Measurements from ENCODE around the gene NEUROD1.

The NEUROD1 gene

GRCh38 chr2:181658444-181658843 is 21.9 kb downstream of the NEUROD1 start:
- peaks cover 3 to 21% of the 10 kb centered on the region in 2 donors for H3K27me3 ChIP-seq (ENCODE audit: control insufficient read depth in 1 of 2, insufficient read depth in 2 of 2, low read length in 2 of 2)
- no peak overlapping the region for H3K4me3 ChIP-seq (ENCODE audit: low read length in 2 of 2)
- no peaks in the 10 kb centered on the region for H3K9me3 ChIP-seq (ENCODE audit: control insufficient read depth in 2 of 2, low read length in 2 of 2)
- no peaks in the 10 kb centered on the region for H3K36me3 ChIP-seq (ENCODE audit: control insufficient read depth in 2 of 2, insufficient read depth in 2 of 2, low read length in 2 of 2)
- H3K4me1 ChIP-seq (ENCODE audit: control insufficient read depth, insufficient read depth, low read length): peaks cover 6% of the 10 kb centered on the region
- no peak overlapping the region for H3K27ac ChIP-seq (ENCODE audit: low read length)
- H3K9ac ChIP-seq (ENCODE audit: low read length in 2 of 2): no peak overlapping the region

GRCh38 chr2:181657379-181657778 is 22.9 kb downstream of the NEUROD1 start:
- no peaks in the 10 kb centered on the region for H3K36me3 ChIP-seq (ENCODE audit: control insufficient read depth in 2 of 2, insufficient read depth in 2 of 2, low read length in 2 of 2)
- H3K9me3 ChIP-seq (ENCODE audit: control insufficient read depth in 2 of 2, low read length in 2 of 2): no peaks in the 10 kb centered on the region
- H3K4me1 ChIP-seq (ENCODE audit: control insufficient read depth, insufficient read depth, low read length): peaks cover 6% of the 10 kb centered on the region
- H3K4me3 ChIP-seq (ENCODE audit: low read length in 2 of 2): peak overlapping the region; percentile 37 to 68
- no peak overlapping the region for H3K27ac ChIP-seq (ENCODE audit: low read length)
- H3K9ac ChIP-seq (ENCODE audit: low read length in 2 of 2): no peak overlapping the region
- peaks cover 3 to 21% of the 10 kb centered on the region in 2 donors for H3K27me3 ChIP-seq (ENCODE audit: control insufficient read depth in 1 of 2, insufficient read depth in 2 of 2, low read length in 2 of 2)

GRCh38 chr2:181656450-181657291 is 23.6 kb downstream of the NEUROD1 start, which contains the start of gene CERKL:
TSS of gene CERKL (minus strand) at chr2:181657105. CDS start at chr2:181657006, 99 bp downstream.
- Histone ChIP-seq H3K36me3 (ENCODE audit: control insufficient read depth in 2 of 2, insufficient read depth in 2 of 2, low read length in 2 of 2) (no peaks in the 10 kb centered on the region), H3K9ac (ENCODE audit: low read length in 2 of 2) (no peak within 1 kb of the TSS), H3K27ac (ENCODE audit: low read length) (no peak within 1 kb of the TSS), H3K4me1 (ENCODE audit: control insufficient read depth, insufficient read depth, low read length) (peaks cover 6% of the 10 kb centered on the region), H3K9me3 (ENCODE audit: control insufficient read depth in 2 of 2, low read length in 2 of 2) (no peaks in the 10 kb centered on the region), H3K27me3 (ENCODE audit: control insufficient read depth in 1 of 2, insufficient read depth in 2 of 2, low read length in 2 of 2) (peaks cover 3 to 21% of the 10 kb centered on the region in 2 donors), H3K4me3 (ENCODE audit: low read length in 2 of 2) (peak within 1 kb of the TSS; percentile 37 to 68)

GRCh38 chr2:181655519-181655918 is 24.8 kb downstream of the NEUROD1 start:
- peaks cover 6% of the 10 kb centered on the region for H3K4me1 ChIP-seq (ENCODE audit: control insufficient read depth, insufficient read depth, low read length)
- no peak overlapping the region for H3K27ac ChIP-seq (ENCODE audit: low read length)
- no peak overlapping the region for H3K9ac ChIP-seq (ENCODE audit: low read length in 2 of 2)
- H3K27me3 ChIP-seq (ENCODE audit: control insufficient read depth in 1 of 2, insufficient read depth in 2 of 2, low read length in 2 of 2): peaks cover 3 to 21% of the 10 kb centered on the region in 2 donors
- H3K4me3 ChIP-seq (ENCODE audit: low read length in 2 of 2): no peak overlapping the region
- H3K36me3 ChIP-seq (ENCODE audit: control insufficient read depth in 2 of 2, insufficient read depth in 2 of 2, low read length in 2 of 2): no peaks in the 10 kb centered on the region
- H3K9me3 ChIP-seq (ENCODE audit: control insufficient read depth in 2 of 2, low read length in 2 of 2): no peaks in the 10 kb centered on the region

- no peaks in the 10 kb centered on the region for H3K36me3 ChIP-seq (ENCODE audit: control insufficient read depth in 2 of 2, insufficient read depth in 2 of 2, low read length in 2 of 2)
- H3K9me3 ChIP-seq (ENCODE audit: control insufficient read depth in 2 of 2, low read length in 2 of 2): no peaks in the 10 kb centered on the region
These were observed 30.8 kb downstream of the NEUROD1 start for GRCh38 chr2:181649436-181649979.

GRCh38 chr2:181648478-181649155 is 31.7 kb downstream of the NEUROD1 start:
- Histone ChIP-seq H3K9me3 (ENCODE audit: control insufficient read depth in 2 of 2, low read length in 2 of 2) (no peaks in the 10 kb centered on the region), H3K36me3 (ENCODE audit: control insufficient read depth in 2 of 2, insufficient read depth in 2 of 2, low read length in 2 of 2) (no peaks in the 10 kb centered on the region), H3K4me1 (ENCODE audit: control insufficient read depth, insufficient read depth, low read length) (no peaks in the 10 kb centered on the region), H3K4me3 (ENCODE audit: low read length in 2 of 2) (no peak overlapping the region), H3K9ac (ENCODE audit: low read length in 2 of 2) (no peak overlapping the region), H3K27ac (ENCODE audit: low read length) (no peak overlapping the region), H3K27me3 (ENCODE audit: control insufficient read depth in 1 of 2, insufficient read depth in 2 of 2, low read length in 2 of 2) (no peaks in the 10 kb centered on the region)

More at GRCh38 chr2:181649436-181649979, 30.8 kb downstream of the NEUROD1 start:
- no peaks in the 10 kb centered on the region for H3K27me3 ChIP-seq (ENCODE audit: control insufficient read depth in 1 of 2, insufficient read depth in 2 of 2, low read length in 2 of 2)
- H3K4me3 ChIP-seq (ENCODE audit: low read length in 2 of 2): no peak overlapping the region
- no peaks in the 10 kb centered on the region for H3K4me1 ChIP-seq (ENCODE audit: control insufficient read depth, insufficient read depth, low read length)
- H3K9ac ChIP-seq (ENCODE audit: low read length in 2 of 2): no peak overlapping the region
- H3K27ac ChIP-seq (ENCODE audit: low read length): no peak overlapping the region

GRCh38 chr2:181646415-181646987 is 33.8 kb downstream of the NEUROD1 start:
- H3K4me3 ChIP-seq (ENCODE audit: low read length in 2 of 2): no peak overlapping the region

GRCh38 chr2:181643151-181643550 is 37.2 kb downstream of the NEUROD1 start:
- Histone ChIP-seq H3K27ac (ENCODE audit: low read length) (no peak overlapping the region), H3K4me3 (ENCODE audit: low read length in 2 of 2) (no peak overlapping the region), H3K9me3 (ENCODE audit: control insufficient read depth in 2 of 2, low read length in 2 of 2) (no peaks in the 10 kb centered on the region), H3K27me3 (ENCODE audit: control insufficient read depth in 1 of 2, insufficient read depth in 2 of 2, low read length in 2 of 2) (no peaks in the 10 kb centered on the region), H3K9ac (ENCODE audit: low read length in 2 of 2) (no peak overlapping the region), H3K36me3 (ENCODE audit: control insufficient read depth in 2 of 2, insufficient read depth in 2 of 2, low read length in 2 of 2) (no peaks in the 10 kb centered on the region), H3K4me1 (ENCODE audit: control insufficient read depth, insufficient read depth, low read length) (no peaks in the 10 kb centered on the region)

More at GRCh38 chr2:181646415-181646987, 33.8 kb downstream of the NEUROD1 start:
- Histone ChIP-seq H3K9me3 (ENCODE audit: control insufficient read depth in 2 of 2, low read length in 2 of 2) (no peaks in the 10 kb centered on the region), H3K27me3 (ENCODE audit: control insufficient read depth in 1 of 2, insufficient read depth in 2 of 2, low read length in 2 of 2) (no peaks in the 10 kb centered on the region), H3K27ac (ENCODE audit: low read length) (no peak overlapping the region), H3K36me3 (ENCODE audit: control insufficient read depth in 2 of 2, insufficient read depth in 2 of 2, low read length in 2 of 2) (no peaks in the 10 kb centered on the region), H3K4me1 (ENCODE audit: control insufficient read depth, insufficient read depth, low read length) (no peaks in the 10 kb centered on the region), H3K9ac (ENCODE audit: low read length in 2 of 2) (no peak overlapping the region)

- H3K36me3 ChIP-seq (ENCODE audit: control insufficient read depth in 2 of 2, insufficient read depth in 2 of 2, low read length in 2 of 2): no peaks in the 10 kb centered on the region
- no peak overlapping the region for H3K27ac ChIP-seq (ENCODE audit: low read length)
- no peak overlapping the region for H3K9ac ChIP-seq (ENCODE audit: low read length in 2 of 2)
- H3K27me3 ChIP-seq (ENCODE audit: control insufficient read depth in 1 of 2, insufficient read depth in 2 of 2, low read length in 2 of 2): no peaks in the 10 kb centered on the region
- H3K9me3 ChIP-seq (ENCODE audit: control insufficient read depth in 2 of 2, low read length in 2 of 2): no peaks in the 10 kb centered on the region
- H3K4me1 ChIP-seq (ENCODE audit: control insufficient read depth, insufficient read depth, low read length): no peaks in the 10 kb centered on the region
- H3K4me3 ChIP-seq (ENCODE audit: low read length in 2 of 2): no peak overlapping the region
These were observed 38.2 kb downstream of the NEUROD1 start for GRCh38 chr2:181642086-181642485.

GRCh38 chr2:181639686-181640085 is 40.6 kb downstream of the NEUROD1 start:
- Histone ChIP-seq H3K27ac (ENCODE audit: low read length) (no peak overlapping the region), H3K36me3 (ENCODE audit: control insufficient read depth in 2 of 2, insufficient read depth in 2 of 2, low read length in 2 of 2) (no peaks in the 10 kb centered on the region), H3K9me3 (ENCODE audit: control insufficient read depth in 2 of 2, low read length in 2 of 2) (no peaks in the 10 kb centered on the region), H3K4me3 (ENCODE audit: low read length in 2 of 2) (no peak overlapping the region), H3K9ac (ENCODE audit: low read length in 2 of 2) (no peak overlapping the region), H3K4me1 (ENCODE audit: control insufficient read depth, insufficient read depth, low read length) (no peaks in the 10 kb centered on the region), H3K27me3 (ENCODE audit: control insufficient read depth in 1 of 2, insufficient read depth in 2 of 2, low read length in 2 of 2) (no peaks in the 10 kb centered on the region)
